ENCODE results near the gene SFRP5.

The SFRP5 gene

DNA sequence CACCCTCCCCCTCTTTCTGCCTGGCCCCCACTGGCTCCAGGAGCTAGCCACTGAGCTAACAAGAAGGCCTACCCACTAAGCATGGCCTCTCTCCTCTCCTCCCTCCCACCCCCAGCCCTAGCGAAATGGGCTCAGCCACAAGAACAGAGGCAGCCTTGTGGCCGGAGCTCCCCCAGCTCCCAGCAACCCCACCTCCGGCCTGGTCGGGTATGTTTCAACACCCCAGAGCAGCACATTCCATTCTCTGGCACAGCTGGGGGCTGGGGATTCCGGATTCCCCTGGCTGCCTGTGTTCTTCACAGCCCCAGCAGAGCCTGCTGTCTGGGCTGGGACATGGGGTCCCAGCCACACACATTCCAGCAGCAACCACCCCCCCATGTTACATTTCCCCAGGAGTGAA, 9.0 kb downstream of the SFRP5 start:
- Histone ChIP-seq H3K9ac (ENCODE audit: low read length) (no peak overlapping the region), H3K9me3 (ENCODE audit: control insufficient read depth, low read length) (no peaks in the 10 kb centered on the region), H3K27me3 (replicated peaks; ENCODE audit: control insufficient read depth, insufficient read depth, low read length) (no peaks in the 10 kb centered on the region), H3K4me1 (ENCODE audit: control insufficient read depth, insufficient read depth, low read length) (peaks cover 20% of the 10 kb centered on the region), H3K36me3 (ENCODE audit: control insufficient read depth, insufficient read depth, low read length, severe bottlenecking) (peaks cover 19% of the 10 kb centered on the region), H3K4me3 (ENCODE audit: low read length) (no peak overlapping the region)
- DNase-seq (ENCODE audit: low read depth): peak; percentile 66

DNA sequence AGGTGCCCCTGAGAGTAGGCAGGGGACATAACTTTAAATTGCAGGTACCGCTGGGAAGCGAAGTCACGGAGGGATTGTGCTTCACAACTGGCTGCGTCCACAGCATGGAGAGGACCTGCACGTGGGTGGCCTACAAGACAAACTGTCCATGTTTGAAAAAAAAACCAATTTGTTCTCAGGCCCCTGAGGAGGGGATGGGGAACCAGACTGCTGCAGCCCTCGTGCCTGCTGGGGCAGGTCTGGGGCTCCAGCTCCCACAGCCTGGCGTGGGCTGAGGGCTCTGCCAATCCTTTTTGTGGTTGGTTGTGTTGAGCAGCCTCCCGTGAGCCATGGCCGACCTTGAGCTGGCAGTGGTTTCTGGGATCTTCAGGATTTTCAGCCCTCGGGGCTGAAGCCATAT, 9.7 kb downstream of the SFRP5 start:
- Histone ChIP-seq H3K27me3 (replicated peaks; ENCODE audit: control insufficient read depth, insufficient read depth, low read length) (no peaks in the 10 kb centered on the region), H3K4me3 (ENCODE audit: low read length) (no peak overlapping the region), H3K4me1 (ENCODE audit: control insufficient read depth, insufficient read depth, low read length) (peaks cover 20% of the 10 kb centered on the region), H3K9ac (ENCODE audit: low read length) (no peak overlapping the region), H3K9me3 (ENCODE audit: control insufficient read depth, low read length) (no peaks in the 10 kb centered on the region), H3K36me3 (ENCODE audit: control insufficient read depth, insufficient read depth, low read length, severe bottlenecking) (peaks cover 27% of the 10 kb centered on the region)
- no peak for DNase-seq (ENCODE audit: low read depth)

- H3K4me3 ChIP-seq (ENCODE audit: low read length): no peak overlapping the region
- peaks cover 20% of the 10 kb centered on the region for H3K4me1 ChIP-seq (ENCODE audit: control insufficient read depth, insufficient read depth, low read length)
- H3K36me3 ChIP-seq (ENCODE audit: control insufficient read depth, insufficient read depth, low read length, severe bottlenecking): peaks cover 32% of the 10 kb centered on the region
- H3K9ac ChIP-seq (ENCODE audit: low read length): no peak overlapping the region
- no peaks in the 10 kb centered on the region for H3K27me3 ChIP-seq (replicated peaks; ENCODE audit: control insufficient read depth, insufficient read depth, low read length)
- no peak for DNase-seq (ENCODE audit: low read depth)
- H3K9me3 ChIP-seq (ENCODE audit: control insufficient read depth, low read length): no peaks in the 10 kb centered on the region
Measured at GRCh38 chr10:97761331-97761865, 10.4 kb downstream of the SFRP5 start.

DNA sequence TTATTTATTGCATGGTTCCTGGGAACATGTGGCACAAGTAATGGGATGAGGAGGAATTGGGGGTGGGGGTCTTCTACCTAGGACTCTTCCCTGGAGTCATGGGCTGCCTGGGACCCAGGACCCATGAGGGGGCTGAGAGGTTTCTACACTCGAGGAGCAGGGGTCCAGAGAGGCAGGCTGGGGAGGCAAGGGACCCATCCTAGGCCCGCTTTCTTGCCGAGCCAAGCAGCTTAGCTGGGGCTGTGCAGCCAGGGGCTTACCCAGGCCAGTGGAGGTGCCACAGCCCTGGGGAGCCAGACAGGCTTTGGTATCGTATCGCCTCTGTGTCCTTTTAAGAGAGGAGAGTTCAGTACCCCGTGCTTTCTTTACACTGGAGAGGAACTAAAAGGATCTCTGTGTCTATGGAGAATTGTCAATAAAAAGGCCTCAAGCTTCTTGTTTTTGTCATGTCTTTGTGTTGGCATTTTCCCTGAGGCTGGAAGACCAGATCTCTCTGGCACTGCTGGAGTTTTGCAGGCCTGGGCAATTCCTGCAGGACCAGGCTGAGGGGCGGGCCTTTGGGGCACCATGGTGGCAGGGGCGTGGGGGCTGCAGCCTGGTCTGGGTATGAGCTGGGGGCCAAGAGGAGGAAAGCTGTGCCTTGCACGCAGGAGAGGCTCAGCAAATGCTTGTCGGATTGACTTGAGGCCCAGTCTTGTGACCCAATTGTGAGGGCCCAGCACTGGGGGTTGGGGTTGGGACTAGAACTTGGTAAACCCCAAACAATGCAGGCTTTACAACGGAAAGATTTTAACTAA, 11.1 kb downstream of the SFRP5 start:
- peaks cover 38% of the 10 kb centered on the region for H3K36me3 ChIP-seq (ENCODE audit: control insufficient read depth, insufficient read depth, low read length, severe bottlenecking)

DNA sequence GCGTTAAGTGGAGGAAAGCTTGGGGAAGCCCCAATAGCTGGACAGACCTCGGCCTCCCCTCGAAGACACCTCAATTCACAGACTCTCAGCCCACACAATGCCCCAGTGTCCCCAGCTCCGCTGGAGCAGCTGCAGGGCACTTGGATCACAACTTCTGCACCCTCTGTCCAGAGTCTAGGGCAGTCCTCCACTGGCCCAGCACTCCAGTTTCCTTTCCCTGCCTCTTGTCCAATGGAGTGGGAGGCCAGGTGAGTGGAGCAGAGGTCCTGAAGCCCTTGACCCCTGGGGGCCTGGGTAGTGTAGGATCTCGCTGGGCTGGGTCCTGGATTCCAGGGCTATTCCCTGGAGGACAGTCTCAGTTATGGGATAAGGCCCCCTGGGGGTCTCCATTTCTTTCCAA, 11.9 kb downstream of the SFRP5 start:
- Histone ChIP-seq H3K4me3 (ENCODE audit: low read length) (no peak overlapping the region), H3K9me3 (ENCODE audit: control insufficient read depth, low read length) (no peaks in the 10 kb centered on the region), H3K4me1 (ENCODE audit: control insufficient read depth, insufficient read depth, low read length) (peaks cover 20% of the 10 kb centered on the region), H3K9ac (ENCODE audit: low read length) (peak overlapping the region; percentile 7), H3K36me3 (ENCODE audit: control insufficient read depth, insufficient read depth, low read length, severe bottlenecking) (peaks cover 46% of the 10 kb centered on the region), H3K27me3 (replicated peaks; ENCODE audit: control insufficient read depth, insufficient read depth, low read length) (no peaks in the 10 kb centered on the region)
- DNase-seq (ENCODE audit: low read depth): no peak

More for the DNA sequence above, 11.1 kb downstream of the SFRP5 start:
- no peaks in the 10 kb centered on the region for H3K9me3 ChIP-seq (ENCODE audit: control insufficient read depth, low read length)
- no peak overlapping the region for H3K9ac ChIP-seq (ENCODE audit: low read length)
- H3K4me1 ChIP-seq (ENCODE audit: control insufficient read depth, insufficient read depth, low read length): peaks cover 20% of the 10 kb centered on the region
- no peak overlapping the region for H3K4me3 ChIP-seq (ENCODE audit: low read length)
- no peaks in the 10 kb centered on the region for H3K27me3 ChIP-seq (replicated peaks; ENCODE audit: control insufficient read depth, insufficient read depth, low read length)
- no peak for DNase-seq (ENCODE audit: low read depth)

GRCh38 chr10:97759158-97759887, 12.5 kb downstream of the SFRP5 start:
- DNase-seq (ENCODE audit: low read depth): peak; percentile 81
- H3K4me1 ChIP-seq (ENCODE audit: control insufficient read depth, insufficient read depth, low read length): peaks cover 20% of the 10 kb centered on the region
- no peaks in the 10 kb centered on the region for H3K27me3 ChIP-seq (replicated peaks; ENCODE audit: control insufficient read depth, insufficient read depth, low read length)
- H3K9me3 ChIP-seq (ENCODE audit: control insufficient read depth, low read length): no peaks in the 10 kb centered on the region
- peak overlapping the region; percentile 7 for H3K9ac ChIP-seq (ENCODE audit: low read length)
- H3K4me3 ChIP-seq (ENCODE audit: low read length): no peak overlapping the region
- peaks cover 52% of the 10 kb centered on the region for H3K36me3 ChIP-seq (ENCODE audit: control insufficient read depth, insufficient read depth, low read length, severe bottlenecking)

- Histone ChIP-seq H3K9me3 (ENCODE audit: control insufficient read depth, low read length) (no peaks in the 10 kb centered on the region), H3K9ac (ENCODE audit: low read length) (no peak overlapping the region), H3K4me3 (ENCODE audit: low read length) (no peak overlapping the region), H3K4me1 (ENCODE audit: control insufficient read depth, insufficient read depth, low read length) (peaks cover 7% of the 10 kb centered on the region), H3K27me3 (replicated peaks; ENCODE audit: control insufficient read depth, insufficient read depth, low read length) (no peaks in the 10 kb centered on the region), H3K36me3 (ENCODE audit: control insufficient read depth, insufficient read depth, low read length, severe bottlenecking) (peaks cover 69% of the 10 kb centered on the region)
- DNase-seq (ENCODE audit: low read depth): no peak
Measured at GRCh38 chr10:97757471-97757870, 14.3 kb downstream of the SFRP5 start.

DNA sequence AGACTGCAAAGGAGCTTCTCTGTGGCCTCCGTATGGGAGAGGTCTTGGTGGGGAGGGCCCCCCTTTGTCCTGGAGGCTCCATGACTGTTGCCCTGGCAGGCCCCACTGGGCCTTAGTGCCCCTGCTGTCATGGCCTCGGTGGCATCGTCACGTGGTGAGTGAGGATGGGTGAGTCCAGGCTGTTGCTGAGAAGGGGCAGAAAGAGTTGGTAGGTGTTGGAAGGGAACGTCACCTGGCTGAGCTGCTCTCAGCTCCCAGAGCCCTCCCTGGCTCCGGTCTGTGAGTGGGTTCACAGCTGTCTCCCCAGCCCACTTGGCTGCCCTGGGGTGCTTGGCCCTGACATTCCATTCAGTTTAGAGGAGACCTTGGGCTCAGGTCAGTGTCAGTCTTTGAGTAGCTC, 16.1 kb downstream of the SFRP5 start:
- Histone ChIP-seq H3K4me3 (ENCODE audit: low read length) (no peak overlapping the region), H3K9me3 (ENCODE audit: control insufficient read depth, low read length) (no peaks in the 10 kb centered on the region), H3K9ac (ENCODE audit: low read length) (no peak overlapping the region), H3K4me1 (ENCODE audit: control insufficient read depth, insufficient read depth, low read length) (peaks cover 5% of the 10 kb centered on the region), H3K36me3 (ENCODE audit: control insufficient read depth, insufficient read depth, low read length, severe bottlenecking) (peaks cover 86% of the 10 kb centered on the region), H3K27me3 (replicated peaks; ENCODE audit: control insufficient read depth, insufficient read depth, low read length) (no peaks in the 10 kb centered on the region)
- no peak for DNase-seq (ENCODE audit: low read depth)

- H3K4me3 ChIP-seq (ENCODE audit: low read length): no peak overlapping the region
- peaks cover 5% of the 10 kb centered on the region for H3K4me1 ChIP-seq (ENCODE audit: control insufficient read depth, insufficient read depth, low read length)
- peaks cover 87% of the 10 kb centered on the region for H3K36me3 ChIP-seq (ENCODE audit: control insufficient read depth, insufficient read depth, low read length, severe bottlenecking)
- no peak overlapping the region for H3K9ac ChIP-seq (ENCODE audit: low read length)
- no peaks in the 10 kb centered on the region for H3K27me3 ChIP-seq (replicated peaks; ENCODE audit: control insufficient read depth, insufficient read depth, low read length)
- no peak for DNase-seq (ENCODE audit: low read depth)
- H3K9me3 ChIP-seq (ENCODE audit: control insufficient read depth, low read length): no peaks in the 10 kb centered on the region
Measured at GRCh38 chr10:97754726-97755125, 17.1 kb downstream of the SFRP5 start.

DNA sequence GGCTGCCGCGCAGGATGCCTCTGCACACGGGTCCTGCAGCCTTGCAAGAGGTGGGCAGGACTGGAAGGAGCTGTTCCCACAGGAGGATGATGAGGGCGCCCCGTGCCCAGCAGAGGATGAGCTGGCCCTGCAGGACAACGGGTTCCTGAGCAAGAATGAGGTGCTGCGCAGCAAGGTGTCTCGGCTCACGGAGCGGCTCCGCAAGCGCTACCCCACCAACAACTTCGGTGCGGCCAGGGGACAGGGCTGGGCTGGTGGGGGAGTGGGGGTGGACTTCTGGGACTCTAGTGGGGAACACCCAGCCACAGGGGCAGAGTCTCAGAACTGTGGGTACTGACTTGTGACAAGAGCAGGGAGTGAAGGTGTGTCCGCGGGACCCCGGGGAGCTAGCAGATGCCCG, 18.8 kb downstream of the SFRP5 start:
- Histone ChIP-seq H3K9me3 (ENCODE audit: control insufficient read depth, low read length) (no peaks in the 10 kb centered on the region), H3K9ac (ENCODE audit: low read length) (no peak overlapping the region), H3K4me1 (ENCODE audit: control insufficient read depth, insufficient read depth, low read length) (no peaks in the 10 kb centered on the region), H3K27me3 (replicated peaks; ENCODE audit: control insufficient read depth, insufficient read depth, low read length) (no peaks in the 10 kb centered on the region), H3K36me3 (ENCODE audit: control insufficient read depth, insufficient read depth, low read length, severe bottlenecking) (peaks cover 98% of the 10 kb centered on the region), H3K4me3 (ENCODE audit: low read length) (no peak overlapping the region)
- DNase-seq (ENCODE audit: low read depth): no peak

DNA sequence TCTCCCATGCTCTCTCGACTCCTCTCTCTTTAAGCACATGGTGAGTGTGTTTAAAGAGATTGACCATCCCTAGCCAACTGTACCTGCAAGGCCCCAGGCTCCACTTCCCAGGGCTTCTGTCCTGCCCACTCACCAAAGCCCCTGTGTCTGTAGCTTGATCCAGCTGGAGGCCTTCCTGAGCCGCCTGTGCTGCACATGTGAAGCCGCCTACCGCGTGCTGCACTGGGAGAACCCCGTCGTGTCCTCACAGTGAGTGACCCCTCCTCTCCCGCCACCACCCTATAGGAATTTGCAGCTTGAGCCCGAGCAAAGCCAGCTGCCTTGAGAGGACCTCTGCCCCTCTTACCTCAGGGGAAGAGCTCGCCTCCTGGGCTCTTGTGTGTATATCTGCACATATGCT, 23.7 kb downstream of the SFRP5 start:
- no peaks in the 10 kb centered on the region for H3K9me3 ChIP-seq (ENCODE audit: control insufficient read depth, low read length)
- no peaks in the 10 kb centered on the region for H3K27me3 ChIP-seq (replicated peaks; ENCODE audit: control insufficient read depth, insufficient read depth, low read length)
- peaks cover 94% of the 10 kb centered on the region for H3K36me3 ChIP-seq (ENCODE audit: control insufficient read depth, insufficient read depth, low read length, severe bottlenecking)
- no peak overlapping the region for H3K9ac ChIP-seq (ENCODE audit: low read length)
- DNase-seq (ENCODE audit: low read depth): no peak
- H3K4me3 ChIP-seq (ENCODE audit: low read length): no peak overlapping the region
- no peaks in the 10 kb centered on the region for H3K4me1 ChIP-seq (ENCODE audit: control insufficient read depth, insufficient read depth, low read length)

Data from adipocyte (in vitro differentiated cells).